ENCODE measurements around the gene CDKAL1. TPM values are rescaled to one million over a fixed set of nuclear protein-coding genes. Genes with fewer than 3 reads are reported as not detected.
"Not testable (repeated sequence)": the region's sequence is repeated elsewhere in the genome, so short reads cannot be mapped to it uniquely, and the experiment has no call there.

The CDKAL1 gene
- total and polyA plus RNA-seq, 10 of the 15 experiments (the other 5 are each of a cell fraction or from before 2014, with no cell fraction given): 10.7 to 26.9 (median 17.3) TPM

DNA sequence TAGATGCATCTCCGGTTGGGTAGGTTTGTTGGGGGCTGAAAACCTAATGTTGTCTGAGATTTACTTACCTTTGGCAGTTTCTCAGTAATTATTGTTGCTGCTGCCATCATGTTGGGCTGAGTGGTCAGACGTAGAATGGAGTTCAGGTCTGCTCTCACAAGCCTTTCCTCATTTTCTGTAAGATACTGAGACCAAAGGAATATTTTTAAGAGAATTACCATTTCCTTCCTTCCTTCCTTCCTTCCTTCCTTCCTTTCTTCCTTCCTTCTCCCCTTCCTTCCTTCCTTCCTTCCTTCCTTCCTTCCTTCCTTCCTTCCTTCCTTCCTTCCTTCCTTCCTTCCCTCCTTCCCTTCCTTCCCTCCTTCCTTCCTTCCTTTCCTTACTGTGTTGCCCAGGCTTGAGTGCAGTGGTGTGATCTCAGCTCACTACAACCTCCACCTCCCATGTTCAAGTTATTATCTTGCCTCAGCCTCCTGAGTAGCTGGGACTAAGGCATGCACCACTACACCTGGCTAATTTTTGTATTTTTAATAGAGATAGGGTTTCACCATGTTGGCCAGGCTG is 222.4 kb downstream of the CDKAL1 start:
- WGBS (ENCODE audit: insufficient coverage, insufficient replicate concordance, low lambda C conversion rate, missing lambda C conversion rate): 96% methylated on average over 2 of the region's 2 CpGs
- TF ChIP-seq ETV6 (conservative IDR thresholded peaks at IDR 0.05 in 1 of 2, IDR thresholded peaks at IDR 0.05 in 1 of 2; ENCODE audit: borderline replicate concordance in 1 of 2, low read depth in 1 of 2): peak in 1 of 2 experiments; percentile 79; a peak in 1 of 4 replicates
- BruUV-seq (replicated peaks); H2AFZ ChIP-seq (ENCODE audit: control insufficient read depth, low read depth, low read length); H3K27me3 ChIP-seq (replicated peaks in 1 of 2; ENCODE audit: control insufficient read depth in 2 of 2, insufficient read depth in 2 of 2, low read length in 1 of 2); H3K36me3 ChIP-seq (ENCODE audit: control insufficient read depth in 2 of 2, insufficient read depth in 2 of 2, low read length in 1 of 2); ATAC-seq; H3K27ac ChIP-seq (ENCODE audit: control insufficient read depth, insufficient read depth); H3K9me3 ChIP-seq (replicated peaks; ENCODE audit: control insufficient read depth, insufficient read depth, low read length); FAIRE-seq; H3K4me2 ChIP-seq (ENCODE audit: control insufficient read depth, insufficient read depth); RAD21 ChIA-PET (ENCODE audit: unreplicated experiment); H3K4me1 ChIP-seq (ENCODE audit: control insufficient read depth, insufficient read depth, low read length); intact Hi-C loops (cut with micrococcal nuclease; ENCODE audit: unreplicated experiment); DNase-seq (ENCODE audit: low read depth, low spot score); H3K79me2 ChIP-seq (ENCODE audit: control insufficient read depth, insufficient read depth, low read length); H3K4me3 ChIP-seq; H3K9ac ChIP-seq (ENCODE audit: control insufficient read depth, insufficient read depth, low read length); in situ Hi-C loops (cut with MboI); SMC1A ChIA-PET (ENCODE audit: uncharacterized antibody, unreplicated experiment); CTCF ChIA-PET; H4K20me1 ChIP-seq (ENCODE audit: control insufficient read depth, insufficient read depth): not testable (repeated sequence)
- POLR2A ChIA-PET: interaction anchor here (0.6 kb wide), 1 partner anchor 247 kb away, joined by 10 read pairs; no protein-coding TSS in a partner anchor

DNA sequence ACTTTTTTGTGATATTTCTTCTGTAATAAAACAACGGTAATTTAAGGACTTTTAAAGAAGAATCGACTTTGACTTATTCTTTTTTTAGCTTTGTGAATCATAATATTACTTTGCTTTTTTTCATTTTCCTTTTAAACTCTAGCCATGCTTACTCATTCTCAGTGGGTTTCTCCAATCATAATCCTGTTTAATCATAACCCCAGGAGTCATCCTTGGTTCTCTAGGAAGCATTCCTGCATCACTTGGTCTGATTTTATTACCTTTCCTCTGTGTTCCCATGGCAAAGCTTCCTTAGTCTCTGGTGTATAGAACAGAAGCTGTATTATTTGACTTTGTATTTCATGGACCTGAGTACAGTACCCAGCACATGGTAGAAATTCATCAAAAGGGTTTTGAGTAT is 223.5 kb downstream of the CDKAL1 start:
- CTCF ChIA-PET: no interaction called here

More for the DNA sequence above, 223.5 kb downstream of the CDKAL1 start:
- no peak overlapping the region for H3K4me3 ChIP-seq
- H3K27me3 ChIP-seq (replicated peaks in 1 of 2; ENCODE audit: control insufficient read depth in 2 of 2, insufficient read depth in 2 of 2, low read length in 1 of 2): no peaks in the 10 kb centered on the region
- SMC1A ChIA-PET (ENCODE audit: uncharacterized antibody, unreplicated experiment): interaction anchor here (0.7 to 1.0 kb wide), 5 partner anchors 10 to 69 kb away, joined by 3 to 6 read pairs (median 3); no protein-coding TSS in a partner anchor
- DNase-seq (ENCODE audit: low read depth, low spot score) (no peak), ATAC-seq (no peak), FAIRE-seq (no peak)
- H3K9me3 ChIP-seq (replicated peaks; ENCODE audit: control insufficient read depth, insufficient read depth, low read length): no peaks in the 10 kb centered on the region
- no peak overlapping the region for H3K9ac ChIP-seq (ENCODE audit: control insufficient read depth, insufficient read depth, low read length)
- no peak overlapping the region for H3K27ac ChIP-seq (ENCODE audit: control insufficient read depth, insufficient read depth)
- no peak for TF ChIP-seq EP300 (IDR thresholded peaks at IDR 0.05; ENCODE audit: borderline replicate concordance in 1 of 2, control insufficient read depth in 1 of 2, low read depth in 2 of 2, low read length in 2 of 2)
- no peak for TF ChIP-seq ZNF622 (IDR thresholded peaks at IDR 0.05)
- intact Hi-C loops (cut with micrococcal nuclease; ENCODE audit: unreplicated experiment) (no loop called here), in situ Hi-C loops (cut with MboI) (no loop called here)
- 23% methylated on average over 2 of the region's 2 CpGs for WGBS (ENCODE audit: insufficient coverage, insufficient replicate concordance, low lambda C conversion rate, missing lambda C conversion rate)
- H3K4me1 ChIP-seq (ENCODE audit: control insufficient read depth, insufficient read depth, low read length): no peaks in the 10 kb centered on the region
- RAD21 ChIA-PET (ENCODE audit: unreplicated experiment): interaction anchor here (0.6 kb wide), 1 partner anchor 91 kb away, joined by 3 read pairs; no protein-coding TSS in a partner anchor
- BruUV-seq (replicated peaks): no TSS peak
- no peaks in the 10 kb centered on the region; a peak in 1 of 4 replicates for H3K36me3 ChIP-seq (ENCODE audit: control insufficient read depth in 2 of 2, insufficient read depth in 2 of 2, low read length in 1 of 2)
- H3K79me2 ChIP-seq (ENCODE audit: control insufficient read depth, insufficient read depth, low read length): no peaks in the 10 kb centered on the region
- POLR2A ChIA-PET: no interaction called here
- no peak overlapping the region for H3K4me2 ChIP-seq (ENCODE audit: control insufficient read depth, insufficient read depth)
- H2AFZ ChIP-seq (ENCODE audit: control insufficient read depth, low read depth, low read length): no peak overlapping the region
- H4K20me1 ChIP-seq (ENCODE audit: control insufficient read depth, insufficient read depth): no peaks in the 10 kb centered on the region
